NT2/D1 (cell line): ENCODE data around the gene PDE4C.

Source experiments
- DNase-seq: peaks from one replicate; pipeline ENCODE4 v3.0.0-alpha.2; 2011; ENCODE audit warnings: low read depth, low spot score
- H3K27me3 ChIP-seq: 2 replicates; pipeline ENCODE4 v1.6.0; 2011; ENCODE audit warnings: mild to moderate bottlenecking; ENCODE audit not compliant: insufficient read length, insufficient read depth
- H3K36me3 ChIP-seq: 2 replicates; pipeline ENCODE4 v1.6.1; 2011; ENCODE audit warnings: mild to moderate bottlenecking, low read length, mixed read lengths; ENCODE audit not compliant: insufficient read depth, insufficient read length
- H3K4me1 ChIP-seq: 2 replicates; pipeline ENCODE4 v1.5.1; 2011; ENCODE audit not compliant: insufficient read depth, insufficient read length
- H3K4me3 ChIP-seq: 2 replicates; pipeline ENCODE4 v1.5.1; 2011; ENCODE audit warnings: low read depth; ENCODE audit not compliant: insufficient read length
- H3K9ac ChIP-seq: 2 replicates; pipeline ENCODE4 v1.6.0; 2011; ENCODE audit warnings: low read depth; ENCODE audit not compliant: insufficient read length
- H3K9me3 ChIP-seq: 2 replicates; pipeline ENCODE4 v1.5.1; 2011; ENCODE audit warnings: mild to moderate bottlenecking, low read length; ENCODE audit not compliant: insufficient read depth
- SUZ12 ChIP-seq: IDR thresholded peaks from 2 replicates; pipeline ENCODE4 v1.6.1; 2011; ENCODE audit not compliant: insufficient read length, insufficient read depth; ENCODE audit errors: extremely low read depth
- YY1 ChIP-seq: IDR thresholded peaks from 2 replicates; pipeline ENCODE4 v1.6.1; 2011; ENCODE audit not compliant: insufficient read length, insufficient read depth
- ZNF274 ChIP-seq: IDR thresholded peaks from 2 replicates; pipeline ENCODE4 v1.6.1; 2011; ENCODE audit warnings: mild to moderate bottlenecking, low read depth, low read length

Gene PDE4C

GRCh38 chr19:18224525-18225354 is 1.5 kb downstream of the PDE4C start:
- Histone ChIP-seq H3K4me1 (peaks cover 20% of the 10 kb centered on the region), H3K27me3 (peaks cover 38% of the 10 kb centered on the region), H3K4me3 (peak overlapping the region; percentile 95), H3K9me3 (no peaks in the 10 kb centered on the region), H3K36me3 (no peaks in the 10 kb centered on the region), H3K9ac (peak overlapping the region; percentile 98)
- DNase-seq = peak; percentile 100
- TF ChIP-seq ZNF274 (no peak), YY1 (no peak), SUZ12 (no peak)

DNA sequence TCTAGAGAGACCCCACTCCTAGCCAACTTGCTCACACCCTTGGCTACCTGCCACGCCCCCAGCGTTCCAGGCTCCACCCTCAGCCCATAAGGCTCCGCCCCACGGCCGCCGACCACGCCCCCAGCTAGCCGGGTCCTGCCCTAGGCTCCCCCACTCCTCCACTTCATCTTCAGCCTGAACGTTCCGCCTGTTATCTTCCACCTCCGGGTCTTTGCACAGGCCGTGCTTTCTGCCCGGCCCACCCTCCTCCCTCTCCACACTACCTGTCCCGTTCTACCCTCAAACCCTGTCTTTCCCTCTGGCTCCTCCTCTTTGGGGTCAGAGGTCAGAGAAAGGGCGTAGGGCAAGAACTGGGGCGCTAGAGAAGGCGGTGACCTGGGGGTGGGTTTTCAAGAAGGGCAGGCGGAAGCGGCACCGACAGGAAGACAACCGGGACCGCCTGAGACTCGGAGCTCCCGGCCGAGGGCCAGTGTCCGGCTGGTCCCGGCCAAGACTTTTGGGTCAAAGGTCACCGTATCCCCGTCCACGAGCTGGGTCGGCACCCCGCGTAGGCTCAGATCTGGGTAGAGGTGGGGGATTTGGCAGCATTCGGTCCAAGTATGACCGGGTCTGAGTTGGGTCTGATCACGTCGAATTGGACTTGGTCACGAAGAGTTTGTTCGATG is 2.2 kb downstream of the PDE4C start:
- H3K36me3 ChIP-seq = no peaks in the 10 kb centered on the region
- peak; percentile 78 for DNase-seq
- H3K9ac ChIP-seq = peak overlapping the region; percentile 98
- no peak for TF ChIP-seq YY1
- TF ChIP-seq SUZ12 = no peak
- TF ChIP-seq ZNF274 = no peak
- H3K4me1 ChIP-seq = peaks cover 22% of the 10 kb centered on the region
- H3K9me3 ChIP-seq = no peaks in the 10 kb centered on the region
- peak overlapping the region; percentile 95 for H3K4me3 ChIP-seq
- H3K27me3 ChIP-seq = peaks cover 38% of the 10 kb centered on the region

DNA sequence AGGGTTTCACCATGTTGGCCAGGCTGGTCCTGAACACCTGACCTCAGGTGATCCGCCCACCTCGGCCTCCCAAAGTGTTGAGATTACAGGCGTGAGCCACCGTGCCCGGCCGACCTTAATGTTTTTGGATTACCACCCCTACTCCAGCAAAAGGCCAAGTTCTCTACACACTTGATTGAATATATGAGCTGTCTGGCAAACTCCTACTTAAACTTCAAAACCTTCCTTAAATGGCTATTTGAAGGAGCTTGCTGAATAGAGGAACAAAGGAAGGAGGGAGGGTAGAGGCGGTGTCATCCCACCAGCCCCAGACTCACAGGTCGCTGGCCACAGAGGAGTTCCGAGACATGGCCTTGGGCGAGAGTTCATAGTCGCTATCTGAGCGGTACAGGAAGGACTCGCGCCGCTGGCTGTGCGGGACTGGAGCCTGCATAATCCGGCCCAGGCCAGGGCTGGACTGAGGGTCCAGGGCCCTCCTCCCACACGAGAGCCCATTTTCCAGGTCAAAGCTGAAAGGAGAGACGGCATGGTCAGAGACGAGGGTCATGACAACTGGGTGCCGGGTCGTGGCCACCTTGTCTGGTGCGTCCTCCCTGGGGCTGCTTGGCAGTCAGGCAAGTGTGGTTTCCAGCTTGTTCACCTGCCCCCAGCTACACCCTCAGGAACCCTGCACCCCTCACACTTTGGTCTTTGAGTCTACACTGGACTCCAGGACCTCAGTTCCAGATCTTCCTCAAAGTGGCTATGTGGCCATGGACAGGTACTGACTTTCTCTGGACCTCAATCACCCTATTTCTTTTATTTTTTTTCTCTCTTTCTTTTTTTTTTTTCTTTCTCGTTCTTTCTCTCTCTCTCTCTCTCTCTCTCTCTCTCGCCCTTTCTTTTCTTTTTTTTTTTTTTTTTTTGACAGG is 4.2 kb downstream of the PDE4C start:
- no peaks in the 10 kb centered on the region for H3K36me3 ChIP-seq
- peaks cover 30% of the 10 kb centered on the region for H3K27me3 ChIP-seq

GRCh38 chr19:18220632-18221275 is 5.5 kb downstream of the PDE4C start:
- Histone ChIP-seq H3K36me3 (no peaks in the 10 kb centered on the region), H3K9me3 (no peaks in the 10 kb centered on the region), H3K4me3 (peak overlapping the region; percentile 12), H3K27me3 (peaks cover 17% of the 10 kb centered on the region), H3K9ac (peak overlapping the region; percentile 26), H3K4me1 (peaks cover 17% of the 10 kb centered on the region)
- no peak for TF ChIP-seq ZNF274
- TF ChIP-seq YY1 = no peak
- TF ChIP-seq SUZ12 = no peak
- no peak for DNase-seq

More for the DNA sequence above, 4.2 kb downstream of the PDE4C start:
- Histone ChIP-seq H3K4me3 (no peak overlapping the region), H3K9me3 (no peaks in the 10 kb centered on the region), H3K9ac (no peak overlapping the region), H3K4me1 (peaks cover 20% of the 10 kb centered on the region)
- TF ChIP-seq SUZ12 (no peak), ZNF274 (no peak), YY1 (no peak)
- DNase-seq = no peak

DNA sequence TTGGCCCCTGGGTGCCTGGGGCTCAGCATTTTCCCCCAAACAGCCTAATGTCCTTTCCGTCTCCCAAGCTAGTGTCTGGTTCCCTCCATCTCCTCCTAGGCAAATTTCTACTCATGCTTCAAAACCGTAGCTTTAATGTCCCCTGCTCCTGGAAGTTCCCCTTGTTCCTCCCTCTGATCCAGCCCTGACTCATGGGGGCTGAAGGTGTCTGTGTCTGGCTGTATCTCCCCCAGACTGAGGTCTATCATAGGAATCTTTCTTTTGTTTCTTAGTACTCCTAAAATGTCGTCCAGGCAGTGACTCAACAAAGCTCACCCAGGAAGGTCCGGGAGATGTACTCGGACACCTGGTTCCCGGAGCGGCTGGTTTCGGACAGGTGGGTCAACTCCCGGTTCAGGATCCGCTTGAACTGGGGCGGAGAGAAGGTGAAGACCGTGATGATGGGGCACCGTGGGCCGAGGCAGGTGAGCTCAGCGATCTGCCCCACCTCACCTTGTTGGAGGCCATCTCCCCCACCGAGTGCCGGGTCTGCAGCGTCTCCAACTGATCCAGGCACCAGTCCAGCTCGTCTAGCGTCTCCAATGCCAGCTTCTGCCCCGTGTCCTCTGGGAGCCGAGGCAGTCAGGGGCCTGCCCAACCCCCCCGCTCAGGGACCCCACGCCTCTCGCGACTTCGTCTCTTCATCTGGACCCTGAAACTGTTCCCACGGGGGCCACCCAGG is 6.2 kb downstream of the PDE4C start:
- no peak overlapping the region for H3K4me3 ChIP-seq
- peaks cover 12% of the 10 kb centered on the region for H3K4me1 ChIP-seq
- peaks cover 10% of the 10 kb centered on the region for H3K27me3 ChIP-seq
- H3K9ac ChIP-seq = peak overlapping the region; percentile 26
- TF ChIP-seq ZNF274 (no peak), YY1 (no peak), SUZ12 (no peak)
- no peaks in the 10 kb centered on the region for H3K9me3 ChIP-seq
- DNase-seq = no peak
- H3K36me3 ChIP-seq = no peaks in the 10 kb centered on the region

DNA sequence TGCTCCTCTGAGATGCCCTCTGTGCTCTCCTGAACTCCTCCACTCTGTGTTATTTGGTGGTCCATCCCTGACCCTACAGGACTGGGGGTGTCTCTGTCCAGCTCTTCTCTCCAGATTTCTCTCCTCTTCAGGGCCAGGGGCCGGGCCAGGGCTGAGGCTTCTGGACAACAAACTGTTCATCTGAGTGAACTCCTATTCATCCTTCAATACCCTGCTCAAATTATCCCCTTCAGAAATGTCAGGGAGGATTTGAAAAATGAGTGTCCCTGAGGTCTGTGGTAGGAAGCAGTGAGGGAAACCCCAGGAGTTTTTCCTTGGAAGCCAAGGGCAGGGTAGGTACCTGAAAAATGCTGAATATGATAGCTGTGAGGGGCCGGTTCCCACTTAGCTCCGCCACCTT is 7.6 kb downstream of the PDE4C start:
- H3K4me3 ChIP-seq = no peak overlapping the region
- H3K36me3 ChIP-seq = no peaks in the 10 kb centered on the region
- H3K27me3 ChIP-seq = peaks cover 4% of the 10 kb centered on the region
- no peak for TF ChIP-seq ZNF274
- no peak for TF ChIP-seq SUZ12
- no peak for TF ChIP-seq YY1
- H3K4me1 ChIP-seq = peaks cover 12% of the 10 kb centered on the region
- no peaks in the 10 kb centered on the region for H3K9me3 ChIP-seq
- no peak overlapping the region for H3K9ac ChIP-seq
- DNase-seq = no peak
